Gastrocnemius medialis (tissue), 4 donors: ENCODE data around the gene PCDH12.

Experiments used
- CTCF ChIP-seq, 5 experiments: fragments of 450-650 bp in 3 of 5; fragments of 200-600 bp in 2 of 5; sonication (generic) in 2 of 5; IDR thresholded peaks in 4 of 5; conservative IDR thresholded peaks in 1 of 5; 1 replicate in 4 of 5; 2 replicates in 1 of 5; pipeline ENCODE4 v1.5.1; 2016 to 2019; ENCODE audit warnings: antibody characterized with exemption in 5 of 5, mild to moderate bottlenecking in 3 of 5, moderate library complexity in 3 of 5
- POLR2A ChIP-seq, 2 donors: fragments of 450-650 bp; IDR thresholded peaks; one replicate each; pipeline ENCODE4 v1.6.1; 2017; ENCODE audit warnings: antibody characterized with exemption in 2 of 2, mild to moderate bottlenecking in 2 of 2, moderate library complexity in 2 of 2

DNA sequence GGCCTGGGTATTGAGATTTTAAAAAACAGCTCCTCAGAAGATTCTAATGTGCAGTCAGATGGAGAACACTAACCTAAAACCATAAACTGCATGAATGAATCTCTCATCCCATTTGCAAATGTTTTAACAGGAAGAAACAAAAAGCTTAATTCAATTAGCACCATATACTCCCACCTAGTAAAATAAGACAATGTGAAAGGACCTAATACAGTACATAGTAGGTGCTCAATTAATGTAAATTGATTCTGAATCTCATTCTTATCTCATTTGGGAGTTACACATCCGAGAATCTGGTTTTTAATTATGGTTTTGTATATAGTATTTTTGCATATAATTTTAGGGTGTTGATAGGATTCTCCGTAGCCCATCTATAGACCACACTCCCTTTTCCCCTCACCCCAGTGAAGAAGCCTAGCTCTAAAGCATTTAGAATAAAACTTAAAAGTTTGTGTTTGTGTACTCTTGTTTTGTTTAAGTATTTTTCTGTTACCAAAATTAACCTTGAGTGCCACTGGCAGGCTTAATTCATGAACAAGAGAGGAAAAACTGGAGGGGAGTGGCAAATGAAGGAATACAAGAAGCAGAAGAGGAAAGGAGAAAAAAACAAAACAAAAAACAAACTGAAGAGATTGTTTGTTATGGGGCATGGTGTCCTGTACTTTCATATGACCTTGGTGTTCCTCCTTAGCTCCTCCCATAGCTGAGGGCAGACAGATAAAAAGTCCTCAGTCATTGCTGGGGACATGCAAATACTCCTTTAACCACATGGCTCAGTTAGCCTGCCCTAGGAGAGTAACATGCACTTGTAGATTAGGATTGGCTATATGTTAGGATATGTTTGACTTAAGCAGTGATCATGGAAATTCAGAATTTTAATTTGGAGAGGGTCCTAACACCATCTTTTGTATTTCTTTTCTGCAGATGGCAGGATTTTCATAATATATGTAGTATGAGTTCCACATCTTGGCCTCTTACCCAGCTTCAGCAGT, 12.1 kb upstream of the PCDH12 start:
- no peak for TF ChIP-seq CTCF (IDR thresholded peaks at IDR 0.05 in 4 of 5, conservative IDR thresholded peaks at IDR 0.05 in 1 of 5)
- TF ChIP-seq POLR2A (IDR thresholded peaks at IDR 0.05), result no peak
